ENCODE measurements around the gene FXR1.

DNA sequence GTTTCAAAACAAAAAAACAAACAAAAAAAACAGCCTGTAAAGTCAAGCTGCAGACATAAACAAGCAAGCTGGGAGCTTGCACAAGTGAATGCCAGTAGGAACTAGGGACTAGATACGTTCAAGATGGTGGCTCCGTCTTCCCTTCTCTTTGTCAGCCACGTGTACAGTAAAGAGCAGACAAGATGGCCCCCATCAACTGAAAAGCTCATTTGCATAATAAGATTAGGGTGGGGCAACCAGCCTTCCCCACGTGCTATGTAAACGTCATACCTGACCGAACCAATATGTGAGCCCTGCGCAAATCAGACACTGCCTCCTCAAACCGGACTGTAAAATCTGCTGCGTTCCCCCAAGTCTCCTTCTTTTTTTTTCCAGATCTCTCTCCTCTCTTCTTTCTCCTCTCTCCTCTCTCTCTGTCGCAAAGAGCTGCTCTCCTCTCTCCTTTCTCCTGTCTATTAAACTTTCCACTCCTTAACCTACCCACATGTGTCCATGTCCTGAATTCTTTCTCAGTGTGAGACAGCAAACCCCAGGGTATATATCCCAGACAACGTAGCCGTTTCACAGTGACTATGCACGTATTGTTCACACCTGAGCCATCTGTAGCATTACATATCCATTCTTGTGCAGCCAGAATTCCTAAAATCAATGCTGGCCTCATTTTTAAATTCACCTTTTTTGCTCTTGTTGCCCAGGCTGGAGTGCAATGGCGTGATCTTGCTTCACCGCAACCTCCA lies 31.2 kb upstream of the FXR1 start:
- TF ChIP-seq ZNF274 (IDR thresholded peaks at IDR 0.05; ENCODE audit: low read depth, low read length), result no peak
- TF ChIP-seq YY1 (IDR thresholded peaks at IDR 0.05; ENCODE audit: insufficient read depth, insufficient read length), result no peak
- no peak for TF ChIP-seq SUZ12 (IDR thresholded peaks at IDR 0.05; ENCODE audit: extremely low read depth, insufficient read depth, insufficient read length)

Data from NT2/D1 (cell line).